Activated CD8-positive, alpha-beta memory T cell treated with anti-CD3 and anti-CD28 coated beads for 4 hours (primary cell): Measurements from ENCODE around the gene MYO1A.
A peak's percentile ranks its signal among the peaks of the same experiment; 100 is the strongest.

Experiments used
- DNase-seq, 2 donors: peaks; one replicate each; pipeline ENCODE4 v3.0.0-alpha.2; 2020; ENCODE audit warnings: low read depth in 2 of 2

MYO1A gene

GRCh38 chr12:57049890-57050289 is at the start of gene MYO1A:
MYO1A (minus strand) TSS chr12:57050129; CDS start chr12:57048323, 1,806 bp downstream.
- DNase-seq, result no peak

DNA sequence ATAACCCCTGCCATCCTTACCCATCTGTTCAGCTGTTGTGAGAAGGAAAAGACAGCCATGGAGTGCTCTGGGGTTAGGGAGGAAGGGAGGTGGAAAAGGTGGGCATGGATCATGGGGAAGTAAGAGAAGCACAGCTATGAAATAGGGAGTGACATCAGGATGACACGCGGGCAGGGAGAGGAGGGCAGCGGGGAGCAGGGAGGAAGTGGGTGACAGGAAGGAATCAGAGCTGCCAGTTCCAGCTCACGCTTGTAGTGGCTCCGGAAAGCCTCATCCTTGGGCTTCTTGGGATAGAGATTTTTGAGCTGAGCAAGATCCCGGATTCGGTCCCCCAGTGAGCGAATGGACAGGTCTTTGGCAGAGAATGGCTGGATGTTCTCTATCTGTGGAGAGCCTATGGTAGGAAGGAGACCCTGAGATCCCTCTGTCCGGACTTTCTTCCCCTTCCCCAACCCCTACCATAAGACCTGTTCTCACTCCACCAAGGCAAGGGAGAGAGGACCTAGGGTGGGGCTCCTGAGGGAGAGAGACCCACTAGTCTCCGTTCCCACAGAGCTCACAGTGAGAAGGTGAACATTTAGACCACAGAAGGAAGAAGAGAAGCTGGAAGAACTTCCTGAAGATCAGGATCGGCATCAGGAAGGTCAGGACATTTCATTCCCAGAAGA is 49.3 kb upstream of the MYO1A start:
- DNase-seq, result no peak

DNA sequence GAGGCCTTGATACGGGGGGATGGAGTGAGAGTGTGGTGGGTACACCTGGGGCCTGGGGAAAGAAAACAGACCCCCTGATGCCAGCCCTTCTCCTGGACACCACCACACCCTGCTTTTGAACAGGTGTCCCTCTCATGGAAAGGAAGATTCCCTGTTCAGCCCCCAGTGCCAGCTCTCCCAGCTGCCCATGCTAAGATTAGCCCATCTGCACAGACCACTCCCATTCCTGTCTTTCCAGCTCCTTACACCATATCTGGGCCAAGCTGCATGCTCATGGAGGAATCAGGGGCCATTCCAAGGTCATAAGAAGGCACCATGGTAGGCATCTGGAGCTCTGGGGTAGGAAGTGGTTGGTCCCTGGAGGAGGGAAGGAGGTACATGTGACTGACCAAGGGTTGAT is 48.6 kb upstream of the MYO1A start:
- DNase-seq, result no peak

DNA sequence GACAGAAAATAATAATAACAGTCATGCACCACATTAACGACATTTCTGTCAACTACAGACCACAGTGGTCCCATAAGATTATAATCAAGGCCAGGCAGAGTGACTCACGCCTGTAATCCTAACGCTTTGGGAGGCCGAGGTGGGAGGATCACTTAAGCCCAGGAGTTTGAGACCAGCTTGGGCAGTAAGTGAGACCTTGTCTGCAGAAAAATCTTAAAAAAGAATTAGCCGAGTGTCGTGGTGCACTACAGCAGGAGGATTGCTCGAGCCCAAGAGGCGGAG is 47.6 kb upstream of the MYO1A start:
- no peak for DNase-seq

DNA sequence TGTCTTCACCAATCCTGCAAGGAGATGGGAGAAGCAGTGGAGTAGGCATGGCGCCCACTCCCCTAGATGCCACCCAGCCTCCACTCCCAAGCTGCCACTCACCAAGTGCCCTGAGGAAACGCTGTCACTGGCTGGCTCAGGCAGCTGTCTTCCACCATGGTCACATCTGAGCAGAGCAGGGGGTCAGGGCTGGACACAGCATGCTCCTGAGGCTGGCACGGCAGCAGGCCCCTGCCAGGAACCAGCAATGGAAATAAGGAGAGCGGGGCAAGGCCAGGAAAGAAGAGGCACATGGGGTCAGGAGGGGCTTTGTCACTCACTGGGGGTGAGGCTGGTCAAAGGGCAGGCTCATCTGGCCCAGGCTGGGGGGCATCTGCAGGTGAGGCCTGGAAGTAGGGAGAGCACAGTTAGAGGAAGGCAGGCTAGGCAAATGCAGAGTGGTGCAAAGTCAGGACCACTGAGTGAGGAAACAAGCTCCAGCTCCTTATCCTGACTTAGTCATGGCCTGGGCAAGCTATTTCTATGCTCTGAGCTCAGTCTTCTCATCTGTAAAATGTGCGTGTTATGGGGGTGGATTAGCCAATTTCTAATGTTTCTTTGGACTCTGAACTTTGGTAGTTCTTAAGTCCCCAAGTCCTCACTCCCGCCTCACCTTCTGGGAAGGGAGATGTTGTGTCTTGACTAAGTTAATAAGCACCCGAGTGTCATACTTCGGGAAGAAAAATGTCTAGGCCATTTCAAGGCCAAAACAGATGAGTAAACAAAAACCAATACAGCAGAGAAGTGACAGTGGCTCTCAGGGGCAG is 47.0 kb upstream of the MYO1A start:
- DNase-seq, result no peak

DNA sequence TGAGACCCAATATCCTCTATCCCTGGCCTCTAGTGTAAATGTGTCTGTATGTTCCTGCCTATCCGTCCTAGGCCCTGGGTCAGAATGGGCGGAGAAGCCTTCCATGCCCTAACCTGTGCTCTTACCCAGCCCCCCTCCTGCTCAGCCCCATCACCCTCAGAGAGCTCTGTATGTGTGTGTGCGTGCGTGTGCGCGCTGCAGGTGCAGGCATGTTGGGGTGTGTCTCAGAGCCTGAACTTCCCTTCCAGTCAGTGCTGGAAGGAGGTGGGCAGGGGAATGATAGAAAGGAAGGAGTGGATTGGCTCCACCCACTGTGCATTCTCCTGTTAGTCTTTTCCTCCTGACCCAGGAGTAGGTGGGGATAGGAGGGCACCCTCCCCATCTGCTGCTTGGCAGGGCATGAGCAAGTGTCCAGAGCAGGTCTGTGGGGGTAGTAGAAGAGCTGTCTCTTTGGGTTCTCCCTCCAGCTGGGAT is 46.2 kb upstream of the MYO1A start:
- DNase-seq, result no peak

DNA sequence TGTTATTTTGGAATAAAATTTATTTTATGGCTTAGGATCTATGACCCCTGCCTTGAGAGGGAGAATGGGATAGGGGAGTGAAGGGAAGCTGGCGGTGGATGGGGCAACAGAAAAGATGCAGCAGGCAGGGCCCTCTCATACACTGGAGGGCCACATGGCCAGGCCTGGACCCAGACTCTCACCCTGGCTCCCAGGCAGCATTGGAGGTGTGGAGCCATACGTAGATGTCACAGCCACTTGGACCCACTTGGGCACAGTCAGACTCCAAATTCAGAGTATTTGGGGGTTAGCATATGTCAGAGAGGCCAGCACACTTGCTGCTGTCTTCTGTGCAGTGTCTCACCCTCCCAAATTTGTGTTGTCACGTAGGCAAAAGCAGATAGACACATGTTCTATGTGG is 45.5 kb upstream of the MYO1A start:
- no peak for DNase-seq

DNA sequence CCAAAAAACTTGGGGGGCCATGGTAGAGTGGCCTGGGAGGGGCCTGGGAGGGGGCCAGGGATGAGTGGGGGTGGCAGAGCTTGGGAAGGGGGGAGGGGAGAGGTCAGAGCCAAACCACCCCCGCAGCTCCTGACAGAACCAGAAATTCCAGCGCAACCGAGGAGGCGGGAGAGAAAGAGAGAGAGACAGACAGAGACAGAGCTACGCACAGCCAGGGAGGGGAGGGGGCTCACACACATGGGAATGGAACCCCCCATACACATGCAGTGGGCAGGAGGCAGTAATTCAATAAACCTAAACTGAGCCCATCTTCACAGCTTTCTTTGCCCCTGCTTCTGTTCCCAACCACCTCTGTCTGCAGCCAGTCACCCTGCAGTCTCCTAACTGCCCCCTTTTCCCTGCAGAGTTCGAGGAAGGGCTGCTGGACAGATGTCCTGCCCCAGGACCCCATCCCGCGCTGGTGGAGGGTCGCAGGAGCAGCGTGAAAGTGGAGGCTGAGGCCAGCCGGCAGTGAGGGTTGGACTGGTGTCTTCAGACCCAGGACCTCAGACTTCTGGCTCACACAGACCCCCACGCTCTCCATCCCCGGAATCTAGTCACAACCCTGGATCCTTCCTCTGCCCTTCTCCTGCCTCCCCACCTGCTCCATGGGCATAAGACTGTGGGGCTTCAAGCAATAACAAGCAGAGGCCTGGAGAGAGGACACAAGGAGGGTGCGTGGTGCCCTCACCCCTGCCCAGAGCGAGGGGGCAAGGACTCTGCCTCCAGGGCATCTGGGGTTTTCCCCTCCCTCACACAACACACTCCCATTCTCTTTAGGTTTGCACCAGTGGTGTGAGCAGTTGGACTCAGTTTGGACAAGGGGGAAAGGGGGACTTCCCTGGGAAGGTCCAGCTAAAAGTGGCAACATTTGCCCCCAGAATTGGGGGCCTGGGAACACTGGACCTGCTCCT is 44.6 kb upstream of the MYO1A start:
- no peak for DNase-seq

DNA sequence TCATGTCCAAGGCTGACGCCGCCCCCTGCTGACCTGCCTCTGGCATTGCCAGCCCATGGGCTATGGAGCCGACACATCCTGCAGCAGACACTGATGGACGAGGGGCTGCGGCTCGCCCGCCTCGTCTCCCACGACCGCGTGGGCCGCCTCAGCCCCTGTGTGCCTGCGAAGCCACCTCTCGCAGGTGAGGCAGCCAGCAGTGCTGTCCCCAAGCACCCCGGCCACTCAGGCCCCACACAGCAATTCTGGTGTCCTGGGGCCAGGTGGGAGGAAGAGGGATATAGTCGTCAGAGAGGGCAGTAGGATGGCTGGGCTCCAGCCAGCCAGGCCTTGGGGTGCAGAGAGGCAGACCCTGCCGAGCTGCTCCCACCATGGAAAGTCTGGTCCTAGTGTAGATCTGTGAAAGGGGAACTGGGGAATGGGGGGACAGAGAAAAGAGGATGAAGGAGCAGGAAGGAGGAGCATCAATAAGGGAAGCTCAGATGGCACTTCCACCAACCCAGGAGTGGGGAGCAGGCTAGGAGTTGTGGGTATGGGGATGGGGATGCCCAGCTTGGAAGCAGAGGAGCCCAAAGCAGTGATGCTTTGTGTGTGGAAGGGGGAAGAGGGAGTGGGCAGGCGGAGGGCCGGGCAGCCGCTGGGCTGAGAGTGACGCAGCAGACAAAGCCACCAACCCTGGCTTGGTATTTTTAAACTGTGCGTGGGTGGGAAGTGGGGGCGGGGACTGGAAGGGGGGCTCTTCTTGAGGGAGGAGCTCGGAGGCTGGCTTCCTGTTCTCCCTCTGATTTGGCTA is 43.7 kb upstream of the MYO1A start:
- DNase-seq, result peak; percentile 71 to 76

DNA sequence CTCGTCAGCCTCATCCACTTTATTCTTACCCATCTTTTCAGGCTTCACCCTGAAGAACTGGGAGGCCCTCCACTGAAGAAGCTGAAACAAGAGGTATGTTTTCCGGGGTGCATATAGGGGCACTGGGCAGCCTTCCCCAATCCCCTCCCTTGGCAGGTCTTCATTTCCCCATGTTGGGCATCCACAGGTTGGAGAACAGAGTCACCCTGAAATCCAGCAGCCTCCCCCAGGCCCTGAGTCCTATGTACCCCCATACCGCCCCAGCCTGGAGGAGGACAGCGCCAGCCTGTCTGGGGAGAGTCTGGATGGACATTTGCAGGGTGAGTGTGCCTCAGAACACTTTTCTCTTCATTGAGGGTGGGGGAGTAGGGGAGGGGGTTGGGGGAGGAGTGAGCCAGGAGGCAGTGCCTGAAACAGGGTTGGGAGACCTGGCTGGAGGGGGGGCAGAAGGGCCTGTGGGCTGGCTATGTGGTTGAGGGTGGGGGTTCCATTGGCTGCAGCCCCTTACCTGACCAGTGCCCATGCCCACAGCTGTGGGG is 43.0 kb upstream of the MYO1A start:
- DNase-seq, result no peak

- no peak for DNase-seq
Observed at GRCh38 chr12:57092529-57092862, 42.6 kb upstream of the MYO1A start.

GRCh38 chr12:57091638-57092528 is 42.0 kb upstream of the MYO1A start:
- no peak for DNase-seq

- DNase-seq, result no peak
Observed at GRCh38 chr12:57090924-57091637, 41.2 kb upstream of the MYO1A start.

- DNase-seq, result no peak
Observed at GRCh38 chr12:57090490-57090889, 40.6 kb upstream of the MYO1A start.

GRCh38 chr12:57089271-57090245 is 39.6 kb upstream of the MYO1A start:
- DNase-seq, result peak in 1 of 2 donors; percentile 47

DNA sequence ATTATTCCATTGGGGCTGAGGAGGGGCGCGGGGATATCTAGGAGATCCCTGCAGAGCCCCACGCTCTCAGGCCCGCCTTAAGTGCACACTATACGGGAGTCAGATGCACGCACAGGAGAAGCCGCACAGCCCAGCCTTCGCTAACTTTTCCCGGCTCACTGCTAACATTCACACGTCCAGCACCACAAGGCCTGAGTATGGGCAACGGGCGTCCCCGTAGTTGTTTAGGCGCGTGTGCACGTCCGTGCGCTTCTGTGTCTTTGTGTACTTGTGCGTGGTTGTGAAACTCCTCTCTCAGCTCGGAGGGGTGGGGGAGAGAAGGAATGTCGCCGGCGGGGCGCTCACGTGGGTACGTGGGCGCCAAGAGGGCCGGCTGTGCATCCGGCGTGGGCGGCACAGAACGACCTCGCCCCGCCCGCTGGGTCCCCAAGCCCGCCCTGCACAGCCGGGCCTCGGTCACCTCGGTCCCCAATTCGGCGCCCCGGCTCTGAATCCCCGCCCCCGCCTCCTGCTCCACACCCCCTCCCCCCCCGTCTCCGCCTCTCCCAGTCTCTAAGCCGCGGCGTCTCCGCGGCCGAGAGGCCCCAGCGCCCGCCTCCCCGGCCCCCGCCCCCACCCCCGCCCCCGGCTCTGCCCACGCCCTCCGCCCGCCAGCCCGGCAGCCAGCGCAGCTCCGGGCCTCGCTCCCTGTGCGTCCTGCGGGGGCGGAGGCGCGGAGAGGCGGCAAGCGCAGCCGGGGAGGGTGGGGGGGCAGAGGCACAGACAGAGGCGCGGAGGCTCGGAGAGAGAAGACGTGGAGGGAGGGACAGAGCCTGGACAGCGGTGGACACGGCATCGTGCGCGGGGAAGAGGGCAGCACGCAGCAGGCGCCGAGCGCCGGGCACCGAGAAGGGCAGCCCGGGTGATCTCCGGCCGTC is 38.7 kb upstream of the MYO1A start, which contains the start of gene NAB2:
Gene NAB2 (plus strand): TSS at position 761 of the 917 bp plus-strand sequence. CDS start 158 bp downstream, outside the sequence.
- DNase-seq, result peak; percentile 82 to 85

- peak; percentile 83 to 88 for DNase-seq
Observed at GRCh38 chr12:57087691-57088353, 37.9 kb upstream of the MYO1A start.
